Keratinocyte (primary cell): Measurements from ENCODE around the gene RASSF1.

ENCODE experiments used
- EZH2 ChIP-seq: IDR thresholded peaks from one replicate; pipeline ENCODE4 v1.6.1; 2012; ENCODE audit warnings: inconsistent platforms, mild to moderate bottlenecking, low read length, moderate library complexity
- TF ChIP-seq, protein P1 (sequence below), 3 experiments: IDR thresholded peaks in 1 of 3; conservative IDR thresholded peaks in 1 of 3; optimal IDR thresholded peaks in 1 of 3; 2 replicates in 2 of 3; 3 replicates in 1 of 3; pipeline versions ENCODE3 to v1.5.1; 2011; ENCODE audit warnings: low read length in 3 of 3, mild to moderate bottlenecking in 3 of 3, moderate library complexity in 2 of 3, control low read depth in 1 of 3, inconsistent platforms in 1 of 3; ENCODE audit not compliant: insufficient read depth in 2 of 3; ENCODE audit errors: extremely low read depth in 1 of 3

DNA sequence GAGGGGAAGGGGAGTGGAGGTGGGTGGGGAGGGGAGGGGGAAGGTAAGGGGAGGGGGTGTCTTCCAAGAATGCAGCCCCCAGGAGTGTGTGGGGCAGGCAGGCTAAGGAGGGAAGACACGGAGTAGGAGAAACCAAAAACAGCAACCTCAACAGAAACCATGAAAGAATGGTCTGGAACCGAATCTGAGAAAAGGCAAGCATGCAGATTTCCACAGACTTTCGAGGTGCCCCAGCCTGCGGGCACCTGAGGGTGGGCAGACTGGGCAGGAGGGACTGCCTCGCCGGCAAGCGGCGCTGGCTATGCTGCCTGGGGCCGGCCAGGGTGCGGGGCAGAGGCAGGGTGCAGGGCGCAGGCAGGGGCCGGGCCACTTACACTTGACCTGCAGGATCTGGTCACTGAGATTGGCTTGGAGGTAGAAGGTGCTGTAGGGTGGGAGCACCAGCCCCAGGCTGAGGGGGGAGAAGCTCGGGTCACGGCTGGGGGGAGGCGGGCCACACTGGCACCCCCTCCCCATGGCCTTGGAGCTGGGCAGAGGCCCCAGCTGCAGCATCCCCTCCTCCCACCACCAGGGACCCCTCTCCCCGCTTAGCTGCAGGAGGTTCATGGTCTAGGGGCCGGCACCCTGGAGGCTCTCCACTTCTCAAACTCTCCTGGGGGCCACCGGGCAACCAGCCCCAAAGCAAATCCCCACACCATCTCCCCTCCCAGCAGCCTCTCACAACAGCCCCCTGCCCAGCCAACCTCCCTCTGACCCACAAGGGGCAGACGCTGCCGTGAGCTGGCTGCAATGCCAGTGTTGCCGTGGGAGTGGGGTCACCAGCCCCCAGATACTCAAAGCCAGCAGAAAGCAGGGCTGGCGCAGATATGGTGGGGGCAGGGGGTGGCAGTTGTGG lies 34.0 kb upstream of the RASSF1 start:
- TF ChIP-seq, protein P1, sequence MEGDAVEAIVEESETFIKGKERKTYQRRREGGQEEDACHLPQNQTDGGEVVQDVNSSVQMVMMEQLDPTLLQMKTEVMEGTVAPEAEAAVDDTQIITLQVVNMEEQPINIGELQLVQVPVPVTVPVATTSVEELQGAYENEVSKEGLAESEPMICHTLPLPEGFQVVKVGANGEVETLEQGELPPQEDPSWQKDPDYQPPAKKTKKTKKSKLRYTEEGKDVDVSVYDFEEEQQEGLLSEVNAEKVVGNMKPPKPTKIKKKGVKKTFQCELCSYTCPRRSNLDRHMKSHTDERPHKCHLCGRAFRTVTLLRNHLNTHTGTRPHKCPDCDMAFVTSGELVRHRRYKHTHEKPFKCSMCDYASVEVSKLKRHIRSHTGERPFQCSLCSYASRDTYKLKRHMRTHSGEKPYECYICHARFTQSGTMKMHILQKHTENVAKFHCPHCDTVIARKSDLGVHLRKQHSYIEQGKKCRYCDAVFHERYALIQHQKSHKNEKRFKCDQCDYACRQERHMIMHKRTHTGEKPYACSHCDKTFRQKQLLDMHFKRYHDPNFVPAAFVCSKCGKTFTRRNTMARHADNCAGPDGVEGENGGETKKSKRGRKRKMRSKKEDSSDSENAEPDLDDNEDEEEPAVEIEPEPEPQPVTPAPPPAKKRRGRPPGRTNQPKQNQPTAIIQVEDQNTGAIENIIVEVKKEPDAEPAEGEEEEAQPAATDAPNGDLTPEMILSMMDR (optimal IDR thresholded peaks at IDR 0.05 in 1 of 3, IDR thresholded peaks at IDR 0.05 in 1 of 3, conservative IDR thresholded peaks at IDR 0.05 in 1 of 3; ENCODE audit: extremely low read depth in 1 of 3, insufficient read depth in 2 of 3, low read length in 3 of 3), result no peak
- no peak for TF ChIP-seq EZH2
